ENCODE results near the gene PIGR. TPM values are rescaled to one million over a fixed set of nuclear protein-coding genes. Genes with fewer than 3 reads are reported as not detected.

Gene PIGR
- total RNA-seq, 2 experiments from 2014 or later, result not detected

DNA sequence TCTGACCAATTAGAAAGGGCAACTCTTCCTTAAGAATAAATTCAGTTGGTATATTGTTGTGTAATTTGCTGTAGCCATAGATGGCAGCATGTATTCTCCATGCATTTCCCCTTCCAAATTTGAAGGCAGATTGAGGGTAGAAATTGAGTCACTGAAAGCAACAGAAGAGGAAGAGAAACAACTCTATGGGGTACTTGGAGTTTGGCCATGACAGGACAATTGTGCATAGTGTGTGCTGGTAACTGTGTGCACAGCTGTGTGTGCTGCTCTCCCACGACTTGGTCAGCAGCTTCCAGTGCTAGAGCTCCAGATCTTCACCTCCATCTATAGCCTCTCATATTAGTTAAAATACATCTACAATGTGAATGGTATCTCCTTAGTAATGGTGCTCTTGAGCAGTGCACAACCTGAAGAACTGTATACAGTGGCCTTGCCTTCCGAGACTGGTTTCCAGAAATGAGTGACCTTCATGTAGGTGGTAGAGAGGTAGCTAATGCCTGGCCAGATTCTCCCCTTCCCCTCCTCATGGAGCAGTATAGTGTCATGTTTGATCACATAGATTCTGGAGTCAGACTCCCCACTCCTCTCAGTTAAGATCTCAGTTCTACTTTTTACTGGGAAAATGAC lies 24.9 kb upstream of the PIGR start:
- Mint-ChIP-seq H3K4me1 (peaks cover 25% of the 10 kb centered on the region), H3K4me3 (no peak overlapping the region), H3K36me3 (ENCODE audit: low read depth) (no peaks in the 10 kb centered on the region), H3K27ac (no peak overlapping the region), H3K9me3 (no peaks in the 10 kb centered on the region), H3K27me3 (peaks cover 20% of the 10 kb centered on the region)
- ChIA-PET CTCF (interaction anchor here (1.3 to 1.6 kb wide), 2 partner anchors 11 to 17 kb away, joined by 3 to 4 read pairs; no protein-coding TSS in a partner anchor), POLR2A (no interaction called here)
- DNase-seq, result no peak

DNA sequence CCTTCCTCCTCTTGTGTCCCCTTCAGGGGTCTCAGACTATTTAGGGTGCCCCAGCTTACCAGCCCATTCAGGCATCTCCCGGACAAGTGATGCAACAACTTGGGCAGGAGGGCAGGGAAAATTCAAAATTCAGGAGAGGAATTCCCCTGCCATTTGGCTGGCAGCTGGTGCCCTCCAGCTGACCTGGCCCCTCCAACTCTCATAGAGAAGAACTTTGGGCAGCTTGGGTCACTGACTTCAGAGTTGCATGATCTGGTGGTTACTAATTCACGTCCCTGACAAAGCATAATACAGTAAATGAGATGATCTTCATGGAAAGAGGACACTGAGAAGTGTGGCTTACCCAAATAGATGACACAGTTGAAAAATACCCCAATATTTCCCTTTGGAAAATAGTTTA lies 24.2 kb upstream of the PIGR start, which contains the start of gene FCAMR:
Gene FCAMR (minus strand): TSS at position 15 of the 400 bp plus-strand sequence. CDS start 335 bp downstream, outside the sequence.
- Mint-ChIP-seq H3K9me3 (no peaks in the 10 kb centered on the region), H3K4me1 (peaks cover 29% of the 10 kb centered on the region)
- POLR2A ChIA-PET, result no interaction called here

DNA sequence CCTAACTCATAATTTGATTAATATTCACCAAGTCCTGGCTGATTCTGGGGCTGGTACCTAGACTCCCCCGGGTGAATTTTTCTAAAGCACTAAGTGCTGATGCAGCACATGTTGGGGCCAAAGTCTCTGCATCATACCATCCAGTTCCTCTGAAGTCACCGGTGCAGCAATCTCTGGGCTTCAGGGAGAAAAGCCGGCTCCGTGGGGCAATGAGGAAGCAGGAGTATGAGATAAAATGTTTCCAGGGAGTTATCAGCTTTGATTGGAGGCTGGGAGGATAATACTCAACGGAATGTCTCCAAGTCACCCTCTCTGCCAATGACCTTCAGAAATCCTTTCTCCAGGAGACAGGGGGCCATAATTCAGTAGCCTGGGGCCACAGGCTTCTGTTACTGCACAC lies 22.8 kb upstream of the PIGR start:
- ChIA-PET CTCF (interaction anchor here (1.1 to 2.8 kb wide), 2 partner anchors 9 to 14 kb away, joined by 3 to 8 read pairs; no protein-coding TSS in a partner anchor), POLR2A (no interaction called here)
- H3K27ac Mint-ChIP-seq, result no peak overlapping the region
- peaks cover 35% of the 10 kb centered on the region for H3K4me1 Mint-ChIP-seq
- no peaks in the 10 kb centered on the region for H3K36me3 Mint-ChIP-seq (ENCODE audit: low read depth)
- no peaks in the 10 kb centered on the region for H3K9me3 Mint-ChIP-seq
- peaks cover 20% of the 10 kb centered on the region for H3K27me3 Mint-ChIP-seq
- H3K4me3 Mint-ChIP-seq, result no peak overlapping the region
- no peak for DNase-seq

More for the DNA sequence above, 24.2 kb upstream of the PIGR start, which contains the start of gene FCAMR:
- CTCF ChIA-PET, result interaction anchor here (0.8 to 2.8 kb wide), 4 partner anchors 12 to 235 kb away, joined by 3 to 8 read pairs (median 4); no protein-coding TSS in a partner anchor
- Mint-ChIP-seq H3K36me3 (ENCODE audit: low read depth) (no peaks in the 10 kb centered on the region), H3K4me3 (no peak within 1 kb of the TSS), H3K27me3 (peaks cover 20% of the 10 kb centered on the region), H3K27ac (no peak within 1 kb of the TSS)
- DNase-seq, result no peak

DNA sequence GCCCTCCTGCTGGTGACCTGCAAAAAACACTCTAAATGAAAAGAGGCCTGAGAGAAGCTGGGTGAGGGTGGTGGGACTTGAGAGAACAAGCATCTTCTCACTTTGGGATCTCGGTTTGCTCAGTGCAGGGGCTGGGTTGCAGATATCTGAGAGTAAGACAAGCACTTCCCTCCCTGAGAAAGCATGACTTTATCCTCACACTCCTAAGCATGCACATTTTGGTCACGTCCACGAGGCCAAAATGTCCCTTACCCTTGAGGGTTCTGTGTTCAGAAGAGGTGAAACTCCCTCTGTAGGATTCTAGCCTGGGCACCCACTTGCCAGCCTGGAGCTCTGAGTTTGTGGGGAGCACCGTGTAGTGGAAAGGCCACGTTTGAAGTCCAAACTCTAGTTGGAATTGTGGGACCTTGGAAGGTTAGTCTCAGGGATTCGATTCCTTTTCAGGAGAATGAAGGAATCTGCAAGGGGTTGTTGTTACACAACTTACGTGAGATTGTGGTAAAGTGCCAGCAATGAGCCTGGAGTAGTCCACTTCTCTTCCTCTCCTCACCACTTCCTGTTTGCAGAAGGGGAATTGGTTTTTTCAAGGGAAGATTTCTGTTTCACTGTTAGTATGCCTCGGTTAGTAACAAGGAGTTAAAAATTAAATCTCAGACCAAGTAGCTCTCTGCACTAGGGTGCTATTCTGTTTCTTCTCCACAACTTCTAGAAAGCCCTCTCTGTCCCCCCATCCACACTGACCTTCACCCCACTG lies 21.0 kb upstream of the PIGR start:
- DNase-seq, result no peak
- H3K9me3 Mint-ChIP-seq, result no peaks in the 10 kb centered on the region
- peaks cover 14% of the 10 kb centered on the region for H3K27me3 Mint-ChIP-seq
- peak overlapping the region; percentile 82 for H3K27ac Mint-ChIP-seq
- H3K4me3 Mint-ChIP-seq, result peak overlapping the region; percentile 55
- peaks cover 52% of the 10 kb centered on the region for H3K4me1 Mint-ChIP-seq
- POLR2A ChIA-PET, result no interaction called here
- CTCF ChIA-PET, result interaction anchor here (0.9 to 1.5 kb wide), 5 partner anchors 10 to 309 kb away, joined by 3 to 6 read pairs (median 3); no protein-coding TSS in a partner anchor
- no peaks in the 10 kb centered on the region for H3K36me3 Mint-ChIP-seq (ENCODE audit: low read depth)

DNA sequence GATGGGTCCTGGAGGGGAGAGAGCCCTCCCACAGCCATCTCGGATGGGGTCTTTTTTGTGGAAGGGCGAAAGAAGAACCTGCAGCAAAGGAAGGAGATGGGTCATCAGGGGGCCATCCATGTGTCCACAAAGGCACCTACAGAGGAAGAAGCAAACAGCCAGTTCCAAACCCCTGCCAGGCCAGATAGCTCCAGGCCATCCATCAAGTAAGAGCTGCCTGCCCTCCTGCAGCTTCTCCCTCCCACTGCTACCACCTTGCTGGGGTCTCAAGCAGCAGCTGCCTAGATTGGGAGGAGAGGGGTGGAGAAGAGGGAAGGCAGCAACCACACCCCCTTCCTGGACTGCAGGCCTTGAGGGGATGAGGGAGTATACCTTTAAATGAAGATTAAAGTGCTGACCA lies 19.5 kb upstream of the PIGR start:
- Mint-ChIP-seq H3K36me3 (ENCODE audit: low read depth) (no peaks in the 10 kb centered on the region), H3K4me1 (peaks cover 63% of the 10 kb centered on the region), H3K27me3 (peaks cover 7% of the 10 kb centered on the region), H3K27ac (no peak overlapping the region), H3K4me3 (no peak overlapping the region), H3K9me3 (no peaks in the 10 kb centered on the region)
- ChIA-PET POLR2A (no interaction called here), CTCF (interaction anchor here (1.1 to 1.5 kb wide), 4 partner anchors 8 to 308 kb away, joined by 3 to 5 read pairs (median 4); no protein-coding TSS in a partner anchor)
- DNase-seq, result no peak

DNA sequence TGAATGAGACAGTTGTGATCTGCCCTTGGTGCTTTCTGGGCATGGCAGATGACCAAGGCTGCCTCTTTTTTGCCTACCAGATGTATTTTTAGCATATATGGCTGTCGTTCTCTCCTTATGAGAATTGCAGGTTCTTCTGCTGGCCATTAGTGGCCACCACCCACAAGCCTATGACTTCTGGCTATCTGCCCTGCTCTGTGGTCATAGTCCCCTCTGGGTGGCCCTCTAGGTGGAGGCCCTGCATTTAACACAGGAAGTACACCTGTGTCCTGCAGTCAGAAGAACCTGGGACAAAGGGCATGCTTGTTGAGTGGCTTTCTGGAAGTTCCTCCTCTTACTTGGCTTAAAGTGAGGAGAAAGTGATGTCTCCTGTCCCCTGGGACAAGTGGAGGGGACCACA lies 17.5 kb upstream of the PIGR start:
- Mint-ChIP-seq H3K36me3 (ENCODE audit: low read depth) (no peaks in the 10 kb centered on the region), H3K4me1 (peaks cover 60% of the 10 kb centered on the region), H3K9me3 (no peaks in the 10 kb centered on the region), H3K27me3 (no peaks in the 10 kb centered on the region), H3K27ac (no peak overlapping the region), H3K4me3 (no peak overlapping the region)
- ChIA-PET POLR2A (no interaction called here), CTCF (interaction anchor here (1.9 kb wide), 1 partner anchor 20 kb away, joined by 4 read pairs; no protein-coding TSS in a partner anchor)
- no peak for DNase-seq

DNA sequence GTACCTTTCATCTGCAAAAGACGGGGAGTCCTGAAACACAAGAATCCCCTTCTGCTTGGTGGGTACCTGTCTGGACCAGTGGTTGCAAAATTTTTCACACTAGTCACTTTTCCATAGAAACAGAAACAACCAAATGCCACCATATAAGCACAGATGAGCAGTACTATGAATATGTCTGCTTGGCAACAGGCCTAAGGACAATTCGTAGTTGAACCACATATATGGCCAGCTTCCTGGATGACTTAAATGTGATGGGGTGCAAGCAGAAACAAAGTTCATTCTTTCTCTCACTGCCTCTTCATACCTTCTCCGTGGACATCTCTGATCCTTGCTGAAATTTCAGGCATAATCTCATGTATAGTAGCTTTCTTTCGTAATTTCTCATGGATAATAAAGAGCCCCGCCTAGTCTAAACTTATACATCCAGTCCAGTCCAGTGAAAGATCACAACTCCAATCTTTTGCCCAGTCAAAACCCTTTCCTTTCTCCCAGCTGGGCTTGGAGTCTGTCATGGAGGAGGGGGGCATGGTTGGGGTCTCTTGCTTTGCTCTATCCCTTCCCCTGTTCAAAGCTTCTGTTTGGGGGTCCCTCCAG lies 16.9 kb upstream of the PIGR start:
- DNase-seq, result no peak
- ChIA-PET CTCF (interaction anchor here (0.6 to 1.9 kb wide), 5 partner anchors 12 to 51 kb away, joined by 3 to 4 read pairs (median 3); no protein-coding TSS in a partner anchor), POLR2A (no interaction called here)
- Mint-ChIP-seq H3K27me3 (no peaks in the 10 kb centered on the region), H3K36me3 (ENCODE audit: low read depth) (no peaks in the 10 kb centered on the region), H3K27ac (no peak overlapping the region), H3K4me1 (peaks cover 55% of the 10 kb centered on the region), H3K9me3 (no peaks in the 10 kb centered on the region), H3K4me3 (no peak overlapping the region)

DNA sequence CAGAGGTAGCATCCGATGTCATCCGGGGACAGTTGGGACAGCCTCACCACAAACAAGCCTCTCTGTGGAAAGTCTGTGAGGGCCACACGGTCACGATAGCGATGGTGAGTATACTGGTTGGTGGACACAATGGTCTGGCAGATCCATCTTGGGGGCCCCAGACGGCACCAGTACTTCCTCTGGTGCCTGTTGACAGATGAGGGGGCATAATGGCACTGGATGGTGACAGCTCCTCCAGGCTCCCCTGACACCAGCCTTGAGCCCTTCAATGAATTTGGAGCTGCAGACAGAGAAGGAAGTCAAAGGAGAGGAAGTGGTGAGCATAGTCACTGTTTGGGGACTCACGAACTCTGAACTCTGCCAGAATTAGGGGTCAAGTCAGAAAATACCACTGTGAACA lies 16.0 kb upstream of the PIGR start:
- peak; percentile 35 for DNase-seq
- Mint-ChIP-seq H3K9me3 (no peaks in the 10 kb centered on the region), H3K36me3 (ENCODE audit: low read depth) (no peaks in the 10 kb centered on the region), H3K27me3 (no peaks in the 10 kb centered on the region), H3K4me3 (no peak overlapping the region), H3K4me1 (peaks cover 46% of the 10 kb centered on the region), H3K27ac (no peak overlapping the region)
- ChIA-PET POLR2A (no interaction called here), CTCF (interaction anchor here (0.9 to 1.9 kb wide), 5 partner anchors 11 to 50 kb away, joined by 3 to 6 read pairs (median 4); partner anchors contain the start of gene PIGR)

DNA sequence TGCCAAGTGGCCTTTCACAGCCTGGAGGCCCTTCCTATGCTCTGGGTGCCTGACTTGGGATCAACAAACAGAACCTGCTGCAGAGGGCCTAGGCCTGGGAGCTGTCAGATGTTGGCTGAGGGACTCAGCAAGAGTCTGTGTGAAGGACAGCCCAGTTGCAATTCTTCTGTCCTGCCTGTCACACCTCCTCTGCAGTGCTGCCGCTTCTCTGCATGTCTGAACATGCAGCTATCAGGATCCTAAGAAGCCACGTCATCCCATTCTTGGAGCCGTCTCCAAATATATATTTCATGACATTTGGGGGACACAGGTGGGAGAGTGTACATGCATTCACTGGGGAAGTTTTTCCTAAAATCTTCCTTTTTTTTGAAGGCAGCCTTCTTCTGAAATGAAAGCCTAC lies 15.4 kb upstream of the PIGR start:
- CTCF ChIA-PET, result interaction anchor here (0.9 to 1.5 kb wide), 3 partner anchors 10 to 16 kb away, joined by 3 to 6 read pairs (median 6); partner anchors contain the start of gene PIGR
- Mint-ChIP-seq H3K4me3 (no peak overlapping the region), H3K4me1 (peaks cover 40% of the 10 kb centered on the region), H3K27ac (no peak overlapping the region), H3K9me3 (no peaks in the 10 kb centered on the region), H3K27me3 (no peaks in the 10 kb centered on the region), H3K36me3 (ENCODE audit: low read depth) (no peaks in the 10 kb centered on the region)
- POLR2A ChIA-PET, result no interaction called here
- DNase-seq, result no peak

DNA sequence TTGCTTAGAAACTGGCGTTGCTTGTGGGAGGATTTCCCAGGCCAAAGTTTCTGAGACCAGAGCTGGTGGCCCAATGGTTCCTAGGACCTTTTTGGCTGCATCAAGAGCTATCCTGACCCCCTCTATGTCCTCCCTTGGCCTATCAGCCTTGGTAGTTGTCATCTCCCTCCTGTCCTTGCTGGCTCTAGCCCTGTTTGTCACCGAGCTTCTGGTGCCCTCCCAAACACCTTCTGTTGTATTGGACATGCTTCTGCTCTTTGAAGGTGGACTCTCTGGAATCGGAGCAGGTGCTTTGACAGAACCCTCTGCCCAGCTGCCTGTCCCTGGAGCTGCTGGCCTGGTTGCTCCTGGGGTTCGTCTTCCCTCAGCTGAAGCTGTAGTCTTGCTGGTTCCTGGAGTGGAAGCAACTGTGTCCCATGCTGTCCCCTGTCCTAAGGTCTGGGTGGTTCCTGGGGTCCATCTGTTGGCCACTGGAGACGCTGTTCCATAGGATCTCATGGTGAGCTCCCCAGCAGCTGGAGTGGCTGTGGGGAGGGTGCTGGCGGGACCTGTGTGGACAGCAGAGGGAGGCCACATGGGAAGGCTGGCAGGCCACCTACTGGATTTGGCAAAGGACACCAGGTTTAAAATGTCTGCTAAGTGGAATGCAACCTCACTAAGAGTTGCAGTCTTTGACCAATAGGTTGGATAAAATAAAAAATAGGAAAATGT lies 14.6 kb upstream of the PIGR start:
- Mint-ChIP-seq H3K27ac (no peak overlapping the region), H3K4me1 (peaks cover 36% of the 10 kb centered on the region), H3K4me3 (no peak overlapping the region), H3K36me3 (ENCODE audit: low read depth) (no peaks in the 10 kb centered on the region), H3K9me3 (no peaks in the 10 kb centered on the region), H3K27me3 (no peaks in the 10 kb centered on the region)
- POLR2A ChIA-PET, result no interaction called here
- DNase-seq, result no peak
- CTCF ChIA-PET, result interaction anchor here (1.2 to 1.8 kb wide), 4 partner anchors 9 to 30 kb away, joined by 3 to 6 read pairs (median 4); no protein-coding TSS in a partner anchor

DNA sequence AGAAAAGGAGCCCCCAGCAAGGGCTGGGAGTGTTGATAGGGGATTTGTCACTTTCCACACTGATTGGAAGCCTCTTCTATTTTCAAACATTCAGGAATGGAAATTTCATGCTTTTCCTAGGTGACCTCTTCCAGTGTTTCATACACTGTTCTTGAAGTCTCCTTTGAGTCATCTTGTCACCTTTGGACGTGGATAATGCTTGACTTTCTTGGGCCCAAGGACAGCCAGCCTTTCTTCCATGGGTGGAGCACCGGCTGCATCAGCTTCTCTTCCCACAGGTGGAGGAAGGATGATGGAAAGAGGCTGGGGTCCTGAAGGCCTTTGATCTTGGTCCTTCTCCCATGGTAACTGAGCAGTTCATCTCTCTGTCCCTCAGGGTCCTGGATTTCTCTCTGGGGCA lies 11.9 kb upstream of the PIGR start:
- DNase-seq, result no peak
- ChIA-PET POLR2A (no interaction called here), CTCF (no interaction called here)
- no peaks in the 10 kb centered on the region for H3K36me3 Mint-ChIP-seq (ENCODE audit: low read depth)
- no peak overlapping the region for H3K4me3 Mint-ChIP-seq
- no peaks in the 10 kb centered on the region for H3K27me3 Mint-ChIP-seq
- H3K4me1 Mint-ChIP-seq, result peaks cover 38% of the 10 kb centered on the region
- no peak overlapping the region for H3K27ac Mint-ChIP-seq
- H3K9me3 Mint-ChIP-seq, result no peaks in the 10 kb centered on the region

DNA sequence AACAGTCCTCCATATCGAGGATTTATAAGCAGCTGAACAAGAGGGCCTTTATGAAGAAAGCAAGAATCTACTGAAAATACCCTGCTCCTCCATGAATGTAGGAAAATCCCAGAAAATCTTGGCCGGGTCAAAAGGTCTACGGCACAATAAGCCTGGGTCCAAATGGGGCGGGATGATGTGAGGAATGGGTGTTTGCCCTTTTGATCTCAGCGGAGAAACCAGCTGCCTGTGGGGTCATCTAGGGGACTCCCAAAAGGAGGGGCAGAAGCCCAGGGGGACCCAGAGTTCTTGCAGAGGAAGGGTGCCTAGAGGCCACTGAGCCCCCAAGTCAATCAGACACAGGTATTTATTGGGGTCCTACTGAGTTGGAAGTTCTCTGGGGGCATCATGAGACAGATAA lies 11.4 kb upstream of the PIGR start:
- Mint-ChIP-seq H3K27ac (no peak overlapping the region), H3K4me1 (peaks cover 33% of the 10 kb centered on the region)
- POLR2A ChIA-PET, result no interaction called here

More for the DNA sequence above, 11.4 kb upstream of the PIGR start:
- CTCF ChIA-PET, result interaction anchor here (1.3 kb wide), 1 partner anchor 10 kb away, joined by 3 read pairs; no protein-coding TSS in a partner anchor
- Mint-ChIP-seq H3K9me3 (no peaks in the 10 kb centered on the region), H3K36me3 (ENCODE audit: low read depth) (no peaks in the 10 kb centered on the region), H3K4me3 (no peak overlapping the region), H3K27me3 (no peaks in the 10 kb centered on the region)
- DNase-seq, result no peak

Data from activated CD4-positive, alpha-beta T cell treated with anti-CD3 and anti-CD28 coated beads, Interleukin-2, amount 10 ng/mL, durations not matched to agents 7 days and 5 days (primary cell).